ENCODE results near the gene PRKN. TPM values are rescaled to one million over a fixed set of nuclear protein-coding genes. Genes with fewer than 3 reads are reported as not detected.

Gene PRKN
- total and polyA plus RNA-seq, 2 donors (not counting 3 experiments of a cell fraction or from before 2014, with no cell fraction given), result 0.06 TPM; not detected in 1

GRCh38 chr6:162198076-162198475, 529.5 kb downstream of the PRKN start:
- CTCF ChIA-PET, result no interaction called here

More at GRCh38 chr6:162198076-162198475, 529.5 kb downstream of the PRKN start:
- no peak overlapping the region for H2AFZ ChIP-seq (ENCODE audit: low read depth, low read length)
- no peak for TF ChIP-seq MAX (IDR thresholded peaks at IDR 0.05; ENCODE audit: insufficient read depth, insufficient read length)
- TF ChIP-seq MYC (IDR thresholded peaks at IDR 0.05; ENCODE audit: low read depth, low read length), result no peak
- TF ChIP-seq JUN (IDR thresholded peaks at IDR 0.05; ENCODE audit: borderline replicate concordance, insufficient read depth, insufficient read length, low read depth), result no peak
- TF ChIP-seq FOS (IDR thresholded peaks at IDR 0.05; ENCODE audit: borderline replicate concordance, insufficient read depth, low read length), result no peak
- TF ChIP-seq POLR2A (IDR thresholded peaks at IDR 0.05; ENCODE audit: low read depth, low read length), result no peak
- TF ChIP-seq CTCF (IDR thresholded peaks at IDR 0.05; ENCODE audit: extremely low read depth in 1 of 2, insufficient read depth in 1 of 2, low read depth in 1 of 2, low read length in 2 of 2), result no peak
- no peak for TF ChIP-seq GATA2 (IDR thresholded peaks at IDR 0.05; ENCODE audit: insufficient read depth, insufficient read length, low read depth, low read length)
- no peak for TF ChIP-seq EZH2 (IDR thresholded peaks at IDR 0.05; ENCODE audit: borderline replicate concordance, low read depth, low read length, severe bottlenecking)
- POLR2A ChIA-PET, result no interaction called here
- no peak overlapping the region for H3K4me2 ChIP-seq (ENCODE audit: insufficient read depth, low read length)
- no peak for FAIRE-seq
- no peaks in the 10 kb centered on the region for H3K9me1 ChIP-seq (replicated peaks; ENCODE audit: control insufficient read depth, extremely low read depth, insufficient read depth, low read length)
- H3K4me1 ChIP-seq (ENCODE audit: control insufficient read depth, extremely low read depth, insufficient read depth, low read length), result no peaks in the 10 kb centered on the region
- BruUV-seq (replicated peaks), result no TSS peak
- DNase-seq (ENCODE audit: low read depth, low spot score), result no peak
- H3K36me3 ChIP-seq (ENCODE audit: control insufficient read depth in 2 of 2, extremely low read depth in 1 of 2, insufficient read depth in 2 of 2, low read length in 2 of 2), result no peaks in the 10 kb centered on the region
- no peak overlapping the region for H3K9ac ChIP-seq (replicated peaks; ENCODE audit: extremely low read depth, insufficient read depth, low read length)
- no peak overlapping the region for H3K27ac ChIP-seq (ENCODE audit: insufficient read depth, low read depth, low read length)
- no peaks in the 10 kb centered on the region for H3K9me3 ChIP-seq (replicated peaks; ENCODE audit: control insufficient read depth, insufficient read depth, low read length)
- intact Hi-C loops (cut with micrococcal nuclease), result no loop called here
- dilution Hi-C loops (cut with MboI; ENCODE audit: extremely low pct_ligation_motif_present, low sequenced_read_pairs), result no loop called here
- H3K4me3 ChIP-seq (replicated peaks in 1 of 3; ENCODE audit: insufficient read depth in 1 of 3, low read depth in 1 of 3, low read length in 3 of 3), result no peak overlapping the region
- H4K20me1 ChIP-seq (replicated peaks; ENCODE audit: control insufficient read depth, extremely low read depth, insufficient read depth, low read length), result no peaks in the 10 kb centered on the region
- peaks cover 0 to 3% of the 10 kb centered on the region in 2 experiments for H3K27me3 ChIP-seq (ENCODE audit: control insufficient read depth in 2 of 2, insufficient read depth in 2 of 2, low read length in 2 of 2)
- no peaks in the 10 kb centered on the region for H3K79me2 ChIP-seq (ENCODE audit: control insufficient read depth, insufficient read depth, low read length)

All from endothelial cell of umbilical vein (primary cell).